GM18907 (cell line): ENCODE data around the gene TSFM.

Experiments used
- ATAC-seq: cut with Tn5 transposase; IDR thresholded peaks from one replicate; pipeline ENCODE4 v1.9.1; 2021; ENCODE audit warnings: mild to moderate bottlenecking, moderate library complexity; ENCODE audit not compliant: unreplicated experiment

TSFM gene

GRCh38 chr12:57832966-57833365 is 50.4 kb downstream of the TSFM start:
- ATAC-seq = no peak

- ATAC-seq = no peak
Measured at GRCh38 chr12:57833672-57834071, 51.1 kb downstream of the TSFM start.

- ATAC-seq = no peak
Measured at GRCh38 chr12:57834086-57834876, 51.7 kb downstream of the TSFM start.

GRCh38 chr12:57835366-57836288 is 53.0 kb downstream of the TSFM start:
- no peak for ATAC-seq

- peak; percentile 54 for ATAC-seq
Measured at GRCh38 chr12:57836442-57837375, 54.1 kb downstream of the TSFM start.

- ATAC-seq = no peak
Measured at GRCh38 chr12:57837864-57838562, 55.4 kb downstream of the TSFM start.

- ATAC-seq = peak; percentile 30
Measured at GRCh38 chr12:57838594-57839302, 56.2 kb downstream of the TSFM start.

GRCh38 chr12:57839996-57840395 is 57.4 kb downstream of the TSFM start:
- ATAC-seq = no peak

- ATAC-seq = no peak
Measured at GRCh38 chr12:57840726-57841125, 58.1 kb downstream of the TSFM start.

- ATAC-seq = no peak
Measured at GRCh38 chr12:57841445-57841844, 58.9 kb downstream of the TSFM start.

GRCh38 chr12:57842342-57843294 is 60.0 kb downstream of the TSFM start:
- no peak for ATAC-seq

- peak; percentile 24 for ATAC-seq
Measured at GRCh38 chr12:57844709-57845477, 62.3 kb downstream of the TSFM start.

GRCh38 chr12:57845478-57846284 is 63.1 kb downstream of the TSFM start:
- ATAC-seq = peak; percentile 36

GRCh38 chr12:57846285-57846576 is 63.6 kb downstream of the TSFM start:
- ATAC-seq = no peak

- ATAC-seq = peak; percentile 47
Measured at GRCh38 chr12:57846577-57847319, 64.2 kb downstream of the TSFM start, which contains the start of gene CTDSP2. Gene CTDSP2, minus strand, starts transcription at chr12:57846729. Its CDS starts 294 bp downstream, at chr12:57846435.
